Lower lobe of right lung (tissue), 2 donors: ENCODE results near the gene CKB. TPM values are rescaled to one million over a fixed set of nuclear protein-coding genes. Genes with fewer than 3 reads are reported as not detected.

Source experiments
- ATAC-seq, 2 donors: fragments of 200-7000 bp; cut with Tn5 transposase; one replicate each; pipeline ENCODE4 v1.9.1; 2020 to 2022; ENCODE audit warnings: mild to moderate bottlenecking in 2 of 2, moderate library complexity in 2 of 2
- DNase-seq: peaks from one replicate; pipeline ENCODE4 v3.0.0-alpha.2; 2020
- H3K27ac ChIP-seq: fragments of 200-600 bp; one replicate; pipeline ENCODE4 v1.8.0; 2022
- H3K27me3 ChIP-seq: fragments of 200-600 bp; one replicate; pipeline ENCODE4 v1.8.0; 2022; ENCODE audit warnings: low read depth
- H3K36me3 ChIP-seq: fragments of 200-600 bp; one replicate; pipeline ENCODE4 v1.8.0; 2022; ENCODE audit warnings: mild to moderate bottlenecking
- H3K4me1 ChIP-seq: fragments of 200-600 bp; one replicate; pipeline ENCODE4 v1.8.0; 2022
- H3K4me3 ChIP-seq: fragments of 200-600 bp; one replicate; pipeline ENCODE4 v1.8.0; 2022; ENCODE audit warnings: mild to moderate bottlenecking
- H3K9me3 ChIP-seq: fragments of 200-600 bp; one replicate; pipeline ENCODE4 v1.8.0; 2022
- intact Hi-C: fragments of 100-400 bp; cut with DNase I; formaldehyde crosslinking; loops from one replicate; pipeline ENCODE4 v1.11.0; 2022
- total RNA-seq: library from RNA; stranded (reverse); fragmentation: NEBNext Ultra II Directional; extraction: Animal tissue kit (Norgen Biotek cat#: 25700); gene quantifications from one replicate; pipeline ENCODE4 v1.2.1, GENCODE V29; 2021
- TF ChIP-seq, protein P1 (sequence below): fragments of 200-600 bp; IDR thresholded peaks from one replicate; pipeline ENCODE4 v1.8.0; 2022; ENCODE audit warnings: antibody characterized with exemption, mild to moderate bottlenecking
- donor health status: DM: no; HTN: yes; CAD: no; lungs with severe emphysema.

The CKB gene
- total RNA-seq, 1 donor from 2014 or later = 115 TPM

DNA sequence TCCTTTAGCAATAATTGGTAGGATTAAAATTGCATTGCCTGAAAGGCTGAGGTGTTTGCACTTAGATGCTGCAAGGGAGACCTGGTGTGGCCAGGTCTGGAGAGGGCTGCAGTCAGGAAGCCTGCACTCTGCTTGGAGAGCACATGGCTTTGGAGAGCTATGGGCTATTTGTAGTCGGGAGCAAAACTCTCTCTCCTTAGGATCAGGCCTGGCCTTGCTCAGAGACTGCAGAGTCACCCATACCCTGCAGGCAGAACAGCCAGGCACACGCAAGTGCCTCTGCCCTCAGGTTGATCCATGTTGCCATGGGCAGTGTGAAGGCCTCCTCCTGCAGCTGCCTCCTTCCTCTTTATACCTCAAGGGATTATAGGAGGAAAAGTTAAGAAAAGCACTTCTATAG lies 26.8 kb downstream of the CKB start:
- intact Hi-C loops = no loop called here
- Histone ChIP-seq H3K4me3 (no peak overlapping the region), H3K4me1 (peaks cover 19% of the 10 kb centered on the region), H3K27ac (no peak overlapping the region), H3K36me3 (peaks cover 97% of the 10 kb centered on the region), H3K27me3 (no peaks in the 10 kb centered on the region), H3K9me3 (no peaks in the 10 kb centered on the region)
- ATAC-seq (peak in 1 of 2 donors; percentile 21), DNase-seq (no peak)
- TF ChIP-seq, protein P1, sequence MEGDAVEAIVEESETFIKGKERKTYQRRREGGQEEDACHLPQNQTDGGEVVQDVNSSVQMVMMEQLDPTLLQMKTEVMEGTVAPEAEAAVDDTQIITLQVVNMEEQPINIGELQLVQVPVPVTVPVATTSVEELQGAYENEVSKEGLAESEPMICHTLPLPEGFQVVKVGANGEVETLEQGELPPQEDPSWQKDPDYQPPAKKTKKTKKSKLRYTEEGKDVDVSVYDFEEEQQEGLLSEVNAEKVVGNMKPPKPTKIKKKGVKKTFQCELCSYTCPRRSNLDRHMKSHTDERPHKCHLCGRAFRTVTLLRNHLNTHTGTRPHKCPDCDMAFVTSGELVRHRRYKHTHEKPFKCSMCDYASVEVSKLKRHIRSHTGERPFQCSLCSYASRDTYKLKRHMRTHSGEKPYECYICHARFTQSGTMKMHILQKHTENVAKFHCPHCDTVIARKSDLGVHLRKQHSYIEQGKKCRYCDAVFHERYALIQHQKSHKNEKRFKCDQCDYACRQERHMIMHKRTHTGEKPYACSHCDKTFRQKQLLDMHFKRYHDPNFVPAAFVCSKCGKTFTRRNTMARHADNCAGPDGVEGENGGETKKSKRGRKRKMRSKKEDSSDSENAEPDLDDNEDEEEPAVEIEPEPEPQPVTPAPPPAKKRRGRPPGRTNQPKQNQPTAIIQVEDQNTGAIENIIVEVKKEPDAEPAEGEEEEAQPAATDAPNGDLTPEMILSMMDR = no peak

DNA sequence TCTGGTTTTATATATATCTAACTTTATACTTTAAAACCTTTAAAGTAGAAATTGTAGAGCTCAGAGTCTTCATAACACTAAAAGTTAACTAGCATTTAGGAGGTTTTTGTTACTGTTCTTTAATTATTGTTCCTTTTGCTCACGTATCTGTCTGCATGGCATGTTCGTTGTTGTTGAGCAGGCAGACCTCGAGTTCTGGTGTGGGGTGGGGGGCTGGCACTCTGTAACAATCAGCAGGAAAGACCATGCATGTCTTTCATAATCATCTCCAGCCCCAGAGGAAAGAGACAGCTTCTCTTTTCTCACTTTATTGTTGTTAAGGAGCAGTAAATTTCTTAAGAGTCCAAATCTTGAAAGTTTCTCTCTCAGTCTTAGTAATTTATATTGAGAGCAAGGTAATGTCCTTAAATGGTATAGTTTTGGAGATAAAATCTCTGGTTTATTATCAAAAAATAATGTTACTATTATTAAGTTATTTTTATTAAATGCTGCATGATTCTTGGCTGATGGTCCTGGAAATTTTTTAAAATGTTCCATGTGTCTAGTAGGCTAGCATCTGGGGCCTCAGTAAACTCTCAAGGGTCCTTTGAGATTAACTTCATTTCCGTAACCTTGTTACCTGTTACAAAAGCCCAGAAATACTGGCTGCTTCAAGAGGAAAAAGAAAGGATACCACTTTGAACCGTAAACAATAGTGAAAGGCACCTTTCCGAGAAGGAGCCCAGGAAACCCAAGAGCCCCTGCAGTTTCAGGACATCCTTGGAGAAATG lies 30.3 kb downstream of the CKB start:
- Histone ChIP-seq H3K27me3 (no peaks in the 10 kb centered on the region), H3K27ac (peak overlapping the region; percentile 55), H3K4me1 (peaks cover 11% of the 10 kb centered on the region), H3K9me3 (no peaks in the 10 kb centered on the region), H3K36me3 (peaks cover 99% of the 10 kb centered on the region), H3K4me3 (no peak overlapping the region)
- TF ChIP-seq, protein P1 = no peak
- DNase-seq = no peak
- ATAC-seq = peak; percentile 52 to 72
- intact Hi-C loops = no loop called here

DNA sequence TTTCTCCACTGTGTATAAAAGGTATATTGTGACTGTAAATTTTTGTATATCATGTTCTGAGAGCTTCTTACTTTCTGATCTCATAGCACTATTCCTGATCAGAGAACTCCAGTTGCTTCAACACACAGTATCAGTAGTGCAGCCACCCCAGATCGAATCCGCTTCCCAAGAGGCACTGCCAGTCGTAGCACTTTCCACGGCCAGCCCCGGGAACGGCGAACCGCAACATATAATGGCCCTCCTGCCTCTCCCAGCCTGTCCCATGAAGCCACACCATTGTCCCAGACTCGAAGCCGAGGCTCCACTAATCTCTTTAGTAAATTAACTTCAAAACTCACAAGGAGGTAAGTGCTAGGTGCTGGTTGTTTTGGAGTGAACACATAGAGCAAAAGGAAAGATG lies 30.9 kb downstream of the CKB start:
- ATAC-seq (no peak), DNase-seq (no peak)
- TF ChIP-seq, protein P1 = no peak
- Histone ChIP-seq H3K27me3 (no peaks in the 10 kb centered on the region), H3K4me3 (no peak overlapping the region), H3K4me1 (peaks cover 11% of the 10 kb centered on the region), H3K9me3 (no peaks in the 10 kb centered on the region), H3K36me3 (peaks cover 99% of the 10 kb centered on the region), H3K27ac (peak overlapping the region; percentile 15)
- intact Hi-C loops = no loop called here

DNA sequence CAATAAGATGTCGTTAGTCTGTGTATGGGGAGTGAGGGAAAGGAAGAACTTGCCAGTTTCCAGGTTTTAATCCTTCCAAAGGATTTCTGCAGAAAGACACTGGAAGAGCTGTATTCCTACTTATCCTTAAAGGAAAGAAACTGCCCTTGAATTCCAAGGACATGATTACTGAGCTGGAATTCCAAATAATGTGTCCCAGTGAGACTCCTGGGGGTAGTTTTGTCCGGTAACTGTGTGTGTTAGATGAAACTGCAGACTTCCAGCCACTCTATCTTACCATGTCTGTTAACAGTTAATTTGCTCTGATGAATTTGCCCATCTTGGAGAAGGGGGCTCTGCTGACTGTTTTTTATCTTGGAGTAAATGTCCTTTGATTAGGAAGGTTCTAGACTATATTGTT lies 33.0 kb downstream of the CKB start:
- Histone ChIP-seq H3K36me3 (peaks cover 94% of the 10 kb centered on the region), H3K27me3 (no peaks in the 10 kb centered on the region), H3K4me1 (no peaks in the 10 kb centered on the region), H3K4me3 (no peak overlapping the region), H3K9me3 (no peaks in the 10 kb centered on the region), H3K27ac (no peak overlapping the region)
- intact Hi-C loops = no loop called here
- no peak for ATAC-seq
- DNase-seq = no peak
- TF ChIP-seq, protein P1 = no peak

DNA sequence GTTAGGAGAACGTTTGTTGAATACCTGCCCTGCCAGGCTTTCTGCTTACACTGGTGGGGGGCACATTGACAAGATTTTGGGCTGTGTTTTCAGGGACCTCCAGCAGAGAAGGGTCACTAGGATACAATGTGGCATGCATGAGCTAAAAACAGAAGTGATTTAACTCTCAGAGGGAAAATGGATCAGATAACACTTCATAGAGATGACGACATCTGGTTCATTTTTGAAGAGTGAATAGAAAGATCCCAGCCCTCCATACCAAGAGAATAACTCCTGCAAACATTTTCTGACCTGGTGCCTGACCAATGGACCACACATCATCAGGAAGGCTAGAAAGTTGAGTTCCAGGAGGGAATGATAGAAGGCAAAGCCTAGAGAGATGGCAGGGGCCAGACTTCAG lies 33.7 kb downstream of the CKB start:
- no peak for ATAC-seq
- H3K9me3 ChIP-seq = no peaks in the 10 kb centered on the region
- TF ChIP-seq, protein P1 = no peak
- H3K36me3 ChIP-seq = peaks cover 94% of the 10 kb centered on the region
- no peak overlapping the region for H3K4me3 ChIP-seq
- H3K27ac ChIP-seq = no peak overlapping the region
- no peak for DNase-seq
- intact Hi-C loops = no loop called here
- H3K27me3 ChIP-seq = no peaks in the 10 kb centered on the region
- H3K4me1 ChIP-seq = no peaks in the 10 kb centered on the region
